AG09309 (cell line): ENCODE data around the gene BAIAP2L1.
"Not testable (repeated sequence)": the region's sequence is repeated elsewhere in the genome, so short reads cannot be mapped to it uniquely, and the experiment has no call there.

Experiments used
- DNase-seq: peaks from one replicate; pipeline ENCODE4 v3.0.0-alpha.2; 2010; ENCODE audit warnings: low read depth
- H3K4me3 ChIP-seq: 2 replicates; pipeline ENCODE4 v1.5.1; 2011; ENCODE audit warnings: mild to moderate bottlenecking, low read depth, low read length, moderate library complexity; ENCODE audit not compliant: control insufficient read depth
- TF ChIP-seq, protein P1 (sequence below): IDR thresholded peaks from 2 replicates; pipeline ENCODE4 v1.5.1; 2011; ENCODE audit warnings: mild to moderate bottlenecking, low read depth, low read length, inconsistent platforms; ENCODE audit not compliant: insufficient read depth, control insufficient read depth; ENCODE audit errors: missing control alignments

BAIAP2L1 gene, protein sequence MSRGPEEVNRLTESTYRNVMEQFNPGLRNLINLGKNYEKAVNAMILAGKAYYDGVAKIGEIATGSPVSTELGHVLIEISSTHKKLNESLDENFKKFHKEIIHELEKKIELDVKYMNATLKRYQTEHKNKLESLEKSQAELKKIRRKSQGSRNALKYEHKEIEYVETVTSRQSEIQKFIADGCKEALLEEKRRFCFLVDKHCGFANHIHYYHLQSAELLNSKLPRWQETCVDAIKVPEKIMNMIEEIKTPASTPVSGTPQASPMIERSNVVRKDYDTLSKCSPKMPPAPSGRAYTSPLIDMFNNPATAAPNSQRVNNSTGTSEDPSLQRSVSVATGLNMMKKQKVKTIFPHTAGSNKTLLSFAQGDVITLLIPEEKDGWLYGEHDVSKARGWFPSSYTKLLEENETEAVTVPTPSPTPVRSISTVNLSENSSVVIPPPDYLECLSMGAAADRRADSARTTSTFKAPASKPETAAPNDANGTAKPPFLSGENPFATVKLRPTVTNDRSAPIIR

DNA sequence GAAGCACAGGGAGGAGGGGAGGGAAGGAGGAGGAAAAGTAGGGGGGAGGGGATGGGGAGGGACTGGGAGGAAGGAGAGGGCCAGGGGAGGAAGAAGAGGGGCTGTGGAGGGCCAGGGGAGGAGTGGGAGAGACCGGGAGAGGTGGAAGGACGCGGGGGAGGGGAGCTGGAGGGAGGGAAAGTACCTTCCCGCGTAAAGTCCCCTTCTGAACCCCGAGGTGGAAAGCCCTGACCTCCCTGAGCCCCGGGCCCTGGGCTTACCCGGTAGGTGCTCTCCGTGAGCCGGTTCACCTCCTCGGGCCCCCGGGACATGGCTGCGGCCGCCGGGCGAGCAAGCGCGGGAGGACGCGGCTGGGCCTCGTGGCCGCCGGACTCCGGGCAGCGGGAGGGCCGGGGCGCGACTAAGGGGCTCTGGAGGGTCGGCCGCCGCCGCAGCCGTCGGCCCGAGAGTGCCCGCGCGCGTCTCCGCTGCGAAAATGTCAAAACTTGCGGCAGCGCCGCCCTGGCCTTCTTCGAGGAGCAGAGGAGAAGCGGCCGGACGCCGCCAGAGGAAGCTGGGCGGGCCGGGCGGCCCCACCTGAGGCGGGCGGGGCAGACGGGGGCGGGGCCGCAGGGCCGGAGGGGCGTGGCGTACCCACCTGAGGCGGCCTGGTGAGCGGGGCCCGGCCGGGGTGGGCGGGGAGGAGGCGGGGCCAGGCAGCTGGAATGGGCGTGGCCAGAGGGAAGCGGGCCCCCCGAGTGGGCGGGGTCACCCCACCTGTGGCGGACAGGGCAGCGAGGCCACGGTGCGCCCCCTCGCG is at the start of gene BAIAP2L1:
Gene BAIAP2L1 (minus strand): TSS at position 549 of the 799 bp plus-strand sequence. CDS start 238 bp downstream, at position 311.
- no peak for DNase-seq
- TF ChIP-seq, protein P1, sequence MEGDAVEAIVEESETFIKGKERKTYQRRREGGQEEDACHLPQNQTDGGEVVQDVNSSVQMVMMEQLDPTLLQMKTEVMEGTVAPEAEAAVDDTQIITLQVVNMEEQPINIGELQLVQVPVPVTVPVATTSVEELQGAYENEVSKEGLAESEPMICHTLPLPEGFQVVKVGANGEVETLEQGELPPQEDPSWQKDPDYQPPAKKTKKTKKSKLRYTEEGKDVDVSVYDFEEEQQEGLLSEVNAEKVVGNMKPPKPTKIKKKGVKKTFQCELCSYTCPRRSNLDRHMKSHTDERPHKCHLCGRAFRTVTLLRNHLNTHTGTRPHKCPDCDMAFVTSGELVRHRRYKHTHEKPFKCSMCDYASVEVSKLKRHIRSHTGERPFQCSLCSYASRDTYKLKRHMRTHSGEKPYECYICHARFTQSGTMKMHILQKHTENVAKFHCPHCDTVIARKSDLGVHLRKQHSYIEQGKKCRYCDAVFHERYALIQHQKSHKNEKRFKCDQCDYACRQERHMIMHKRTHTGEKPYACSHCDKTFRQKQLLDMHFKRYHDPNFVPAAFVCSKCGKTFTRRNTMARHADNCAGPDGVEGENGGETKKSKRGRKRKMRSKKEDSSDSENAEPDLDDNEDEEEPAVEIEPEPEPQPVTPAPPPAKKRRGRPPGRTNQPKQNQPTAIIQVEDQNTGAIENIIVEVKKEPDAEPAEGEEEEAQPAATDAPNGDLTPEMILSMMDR = no peak
- H3K4me3 ChIP-seq = peak within 1 kb of the TSS; percentile 87

DNA sequence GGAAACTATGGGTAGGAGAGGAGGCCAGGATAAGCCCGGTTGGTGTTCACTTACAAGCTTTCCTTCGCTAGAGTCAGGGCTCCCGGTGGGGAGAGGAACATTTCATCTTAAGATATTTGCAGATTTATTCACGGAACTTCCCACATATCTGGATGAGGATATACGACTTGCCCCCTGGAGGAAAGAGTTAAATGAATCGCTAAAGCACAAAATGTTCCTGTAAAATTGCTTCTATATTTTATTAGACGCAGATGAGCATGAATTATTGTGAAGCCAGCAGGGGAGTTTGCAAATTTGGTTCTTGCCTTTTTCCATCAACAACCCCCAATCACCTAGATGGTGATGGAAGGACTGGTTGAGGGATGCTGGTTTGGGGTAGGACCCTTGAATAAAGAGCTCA is 47.9 kb upstream of the BAIAP2L1 start:
- no peak overlapping the region for H3K4me3 ChIP-seq
- DNase-seq = no peak
- TF ChIP-seq, protein P1 = no peak

DNA sequence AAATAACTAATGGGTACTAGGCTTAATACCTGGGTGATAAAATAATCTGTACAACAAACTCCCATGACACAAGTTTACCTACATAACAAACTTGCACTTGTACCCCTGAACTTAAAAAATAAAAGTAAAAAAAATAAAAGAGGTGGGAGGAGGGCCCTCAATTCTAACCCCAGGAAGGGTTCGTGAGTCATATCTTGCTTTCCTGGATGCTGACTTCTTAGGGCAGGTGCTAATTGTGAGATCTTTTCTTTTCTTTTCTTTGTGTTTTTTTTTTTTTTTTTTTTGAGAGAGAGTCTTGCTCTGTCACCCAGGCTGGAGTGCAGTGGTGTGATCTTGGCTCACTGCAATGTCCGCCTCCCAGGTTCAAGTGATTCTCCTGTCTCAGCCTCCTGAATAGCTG is 40.1 kb upstream of the BAIAP2L1 start:
- not testable (repeated sequence) for DNase-seq, H3K4me3 ChIP-seq

DNA sequence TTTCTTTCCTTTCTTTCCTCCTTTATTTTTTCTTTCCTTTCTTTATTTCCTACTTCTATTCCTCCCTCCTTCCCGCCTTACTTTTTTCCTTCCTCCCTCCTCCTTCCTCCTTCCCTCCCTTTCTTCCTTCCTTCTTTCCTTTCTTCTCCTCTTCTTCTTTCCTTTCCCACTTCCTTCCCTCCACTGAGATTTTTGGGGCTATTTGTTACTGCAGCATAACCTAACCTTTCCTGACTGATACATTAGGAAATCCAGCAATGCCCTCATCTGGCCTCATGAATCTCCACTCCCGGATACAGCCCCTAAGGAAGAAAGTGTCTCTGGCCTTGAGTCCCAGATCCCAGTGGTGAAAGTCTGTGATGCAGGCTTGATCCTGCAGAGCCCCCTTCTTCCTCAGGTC is 38.6 kb upstream of the BAIAP2L1 start:
- no peak for DNase-seq
- H3K4me3 ChIP-seq = no peak overlapping the region
- TF ChIP-seq, protein P1 = no peak

DNA sequence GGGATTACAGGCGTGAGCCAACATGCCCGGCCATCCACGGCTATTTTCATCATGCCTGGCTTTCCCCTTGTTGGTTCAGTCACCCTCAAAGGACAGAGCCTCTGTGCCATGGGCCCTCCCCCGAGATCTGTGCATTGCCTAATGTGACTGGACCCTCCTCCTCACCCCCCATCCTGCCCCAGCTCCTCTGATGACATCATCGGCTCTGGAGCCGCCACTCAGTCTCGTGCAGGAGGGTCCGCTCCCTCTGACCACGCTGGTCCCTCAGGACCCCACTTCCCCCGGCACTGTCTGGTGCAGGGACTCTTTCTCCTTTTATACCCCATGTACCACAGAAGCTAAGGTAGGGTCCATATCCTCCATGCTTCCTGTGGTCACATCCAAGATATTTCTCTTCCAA is 33.2 kb upstream of the BAIAP2L1 start:
- no peak overlapping the region for H3K4me3 ChIP-seq
- DNase-seq = no peak
- TF ChIP-seq, protein P1 = no peak

DNA sequence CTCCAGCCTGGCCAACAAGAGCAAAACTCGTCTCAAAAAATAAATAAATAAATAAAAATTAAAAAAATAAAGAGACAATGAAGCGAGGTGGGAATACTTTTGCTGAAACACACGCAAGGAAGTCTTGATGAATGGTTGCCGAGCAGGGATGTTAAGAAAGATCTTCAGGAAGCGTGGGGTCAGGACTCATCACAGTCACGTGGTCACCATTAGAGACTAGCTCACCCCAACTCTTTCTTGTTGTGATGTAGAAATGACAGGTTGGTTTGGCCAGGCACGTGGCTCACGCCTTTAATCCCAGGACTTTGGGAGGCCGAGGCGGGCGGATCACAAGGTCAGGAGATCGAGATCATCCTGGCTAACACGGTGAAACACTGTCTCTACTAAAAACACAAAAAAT is 28.9 kb upstream of the BAIAP2L1 start:
- TF ChIP-seq, protein P1 = no peak
- no peak overlapping the region for H3K4me3 ChIP-seq
- DNase-seq = no peak

DNA sequence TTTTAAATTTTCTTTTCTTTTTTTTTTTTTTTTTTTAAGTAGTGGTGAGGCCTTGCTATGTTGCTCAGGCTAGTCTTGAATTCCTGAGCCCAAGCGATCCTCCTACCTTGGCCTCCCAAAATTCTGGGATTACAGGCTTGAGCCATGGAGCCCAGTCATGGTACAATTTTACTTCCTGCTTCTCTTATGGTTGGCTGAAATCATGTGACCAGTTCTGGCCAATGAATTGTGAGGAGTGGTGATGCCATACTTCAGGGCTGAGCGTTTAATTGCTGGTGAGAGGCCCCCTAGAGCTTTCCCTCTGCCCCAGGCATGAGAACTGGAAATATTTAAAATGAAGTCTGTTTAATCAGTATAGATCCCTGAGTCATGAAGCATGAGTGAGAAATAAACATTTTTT is 22.2 kb upstream of the BAIAP2L1 start:
- TF ChIP-seq, protein P1 = no peak
- DNase-seq = no peak
- no peak overlapping the region for H3K4me3 ChIP-seq
